HCT116 (cell line): ENCODE data around the gene DHX32.
"Not testable (repeated sequence)": the region's sequence is repeated elsewhere in the genome, so short reads cannot be mapped to it uniquely, and the experiment has no call there.

Source experiments
- POLR2A ChIP-seq: IDR thresholded peaks from 2 replicates; pipeline ENCODE4 v1.7.0; 2011; ENCODE audit warnings: borderline replicate concordance; ENCODE audit not compliant: insufficient read depth, insufficient read length; ENCODE audit errors: extremely low read depth
- POLR2AphosphoS5 ChIP-seq: IDR thresholded peaks from 2 replicates; pipeline ENCODE4 v1.6.1; 2011; ENCODE audit warnings: mild to moderate bottlenecking, low read depth, low read length, moderate library complexity
- TF ChIP-seq, protein P1 (sequence below), 3 experiments: fragments of 200-600 bp in 1 of 3; sonication (generic) in 1 of 3; IDR thresholded peaks in 2 of 3; conservative IDR thresholded peaks in 1 of 3; 2 replicates each; pipeline ENCODE4 v1.5.1; 2012 to 2017; ENCODE audit warnings: low read depth in 2 of 3, low read length in 2 of 3, antibody characterized with exemption in 1 of 3, borderline replicate concordance in 1 of 3, control low read depth in 1 of 3, mild to moderate bottlenecking in 1 of 3, mixed read lengths in 1 of 3, mixed run types in 1 of 3, moderate library complexity in 1 of 3; ENCODE audit not compliant: insufficient read depth in 1 of 3

DNA sequence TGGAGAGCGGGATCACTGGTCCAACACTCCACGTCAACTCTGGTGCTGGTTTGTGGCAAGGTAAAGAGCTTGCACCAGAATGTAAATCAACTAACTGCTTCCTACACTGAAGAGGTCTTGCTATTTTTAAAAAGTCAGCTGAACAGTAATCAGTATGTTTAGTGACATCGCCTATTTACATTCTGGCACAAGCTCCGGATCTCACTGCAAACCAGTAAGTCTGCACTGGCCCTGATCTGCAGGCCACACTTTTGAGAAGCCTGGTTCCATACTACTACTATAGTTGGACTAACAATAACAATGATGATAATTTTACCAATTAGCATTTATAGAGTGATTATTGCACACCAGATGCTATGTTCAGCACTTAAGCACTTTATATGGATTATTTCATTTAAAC is 8.3 kb upstream of the DHX32 start:
- TF ChIP-seq, protein P1, sequence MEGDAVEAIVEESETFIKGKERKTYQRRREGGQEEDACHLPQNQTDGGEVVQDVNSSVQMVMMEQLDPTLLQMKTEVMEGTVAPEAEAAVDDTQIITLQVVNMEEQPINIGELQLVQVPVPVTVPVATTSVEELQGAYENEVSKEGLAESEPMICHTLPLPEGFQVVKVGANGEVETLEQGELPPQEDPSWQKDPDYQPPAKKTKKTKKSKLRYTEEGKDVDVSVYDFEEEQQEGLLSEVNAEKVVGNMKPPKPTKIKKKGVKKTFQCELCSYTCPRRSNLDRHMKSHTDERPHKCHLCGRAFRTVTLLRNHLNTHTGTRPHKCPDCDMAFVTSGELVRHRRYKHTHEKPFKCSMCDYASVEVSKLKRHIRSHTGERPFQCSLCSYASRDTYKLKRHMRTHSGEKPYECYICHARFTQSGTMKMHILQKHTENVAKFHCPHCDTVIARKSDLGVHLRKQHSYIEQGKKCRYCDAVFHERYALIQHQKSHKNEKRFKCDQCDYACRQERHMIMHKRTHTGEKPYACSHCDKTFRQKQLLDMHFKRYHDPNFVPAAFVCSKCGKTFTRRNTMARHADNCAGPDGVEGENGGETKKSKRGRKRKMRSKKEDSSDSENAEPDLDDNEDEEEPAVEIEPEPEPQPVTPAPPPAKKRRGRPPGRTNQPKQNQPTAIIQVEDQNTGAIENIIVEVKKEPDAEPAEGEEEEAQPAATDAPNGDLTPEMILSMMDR (IDR thresholded peaks at IDR 0.05 in 2 of 3, conservative IDR thresholded peaks at IDR 0.05 in 1 of 3; ENCODE audit: borderline replicate concordance in 1 of 3, insufficient read depth in 1 of 3, low read depth in 2 of 3, low read length in 2 of 3), result not testable (repeated sequence)
- not testable (repeated sequence) for TF ChIP-seq POLR2AphosphoS5, POLR2A
